ENCODE data around the gene AQP7.
"Not testable (repeated sequence)": the region's sequence is repeated elsewhere in the genome, so short reads cannot be mapped to it uniquely, and the experiment has no call there.

- TF ChIP-seq CTCF (conservative IDR thresholded peaks at IDR 0.05; ENCODE audit: low read depth, low read length); EZH2 (IDR thresholded peaks at IDR 0.05; ENCODE audit: low read length, unreplicated experiment): not testable (repeated sequence)
Measured at GRCh38 chr9:33424043-33424442, 21.7 kb upstream of the AQP7 start.
